Fibroblast of the aortic adventitia (primary cell): ENCODE measurements around the gene RELN. TPM values are rescaled to one million over a fixed set of nuclear protein-coding genes. Genes with fewer than 3 reads are reported as not detected.
A peak's percentile ranks its signal among the peaks of the same experiment; 100 is the strongest.

Source experiments
- DNase-seq: peaks from one replicate; pipeline ENCODE4 v3.0.0-alpha.2; 2010; ENCODE audit warnings: low read depth
- H3K4me3 ChIP-seq: 2 replicates; pipeline ENCODE4 v1.5.1; 2011; ENCODE audit warnings: low read depth, mild to moderate bottlenecking, control low read depth, low read length, moderate library complexity
- CTCF ChIP-seq: IDR thresholded peaks from 2 replicates; pipeline ENCODE4 v1.5.1; 2011; ENCODE audit warnings: mild to moderate bottlenecking, low read length, control low read depth, inconsistent platforms; ENCODE audit not compliant: insufficient read depth
- total RNA-seq: library from RNA; depleted of rRNA; stranded (reverse); fragments of >200 nt; gene quantifications from 2 replicates; pipeline ENCODE4 v1.2.3, GENCODE V29; 2012; ENCODE audit warnings: low replicate concordance

Gene RELN
- total RNA-seq, 1 donor, result 88.7 TPM

GRCh38 chr7:103718482-103719061, 270.9 kb downstream of the RELN start:
- TF ChIP-seq CTCF, result no peak
- H3K4me3 ChIP-seq, result no peak overlapping the region
- peak; percentile 24 for DNase-seq

- DNase-seq, result no peak
- H3K4me3 ChIP-seq, result no peak overlapping the region
- TF ChIP-seq CTCF, result no peak
These were observed 271.9 kb downstream of the RELN start for GRCh38 chr7:103717574-103717973.

- no peak for DNase-seq
- H3K4me3 ChIP-seq, result no peak overlapping the region
- no peak for TF ChIP-seq CTCF
These were observed 273.9 kb downstream of the RELN start for GRCh38 chr7:103715376-103716120.

- no peak overlapping the region for H3K4me3 ChIP-seq
- DNase-seq, result no peak
- TF ChIP-seq CTCF, result no peak
These were observed 275.0 kb downstream of the RELN start for GRCh38 chr7:103714376-103714927.

GRCh38 chr7:103712991-103713778, 276.3 kb downstream of the RELN start:
- no peak for TF ChIP-seq CTCF
- no peak overlapping the region for H3K4me3 ChIP-seq
- DNase-seq, result no peak

GRCh38 chr7:103711413-103711812, 278.0 kb downstream of the RELN start:
- TF ChIP-seq CTCF, result no peak
- no peak for DNase-seq
- H3K4me3 ChIP-seq, result no peak overlapping the region
